Esophagus squamous epithelium (tissue), 5 donors: ENCODE data around the gene HERC4. TPM values are rescaled to one million over a fixed set of nuclear protein-coding genes. Genes with fewer than 3 reads are reported as not detected.

Experiments
- DNase-seq: peaks from one replicate; lab custom pipeline; 2025; lab: John Stamatoyannopoulos, UW
- H3K27ac ChIP-seq, 4 donors: fragments of 200-600 bp; sonication (generic); one replicate each; pipeline ENCODE4 v1.5.1; 2016 to 2019; ENCODE audit warnings: mild to moderate bottlenecking in 1 of 4
- H3K27me3 ChIP-seq, 4 donors: fragments of 200-600 bp; sonication (generic); 1 replicate in 3 of 4; 2 replicates in 1 of 4; pipeline versions ENCODE4 v1.5.1 to v1.6.0; 2017 to 2021; ENCODE audit warnings: antibody characterized with exemption in 1 of 4
- H3K36me3 ChIP-seq, 3 donors: fragments of 200-600 bp; sonication (generic); one replicate each; pipeline ENCODE4 v1.5.1; 2016 to 2019
- H3K4me1 ChIP-seq, 3 donors: fragments of 200-600 bp; sonication (generic); one replicate each; pipeline ENCODE4 v1.5.1; 2017 to 2019
- H3K4me3 ChIP-seq, 4 donors: fragments of 200-600 bp; sonication (generic); 1 replicate in 3 of 4; 2 replicates in 1 of 4; pipeline ENCODE4 v1.5.1; 2016 to 2019; ENCODE audit warnings: mild to moderate bottlenecking in 2 of 4, moderate library complexity in 1 of 4
- H3K9me3 ChIP-seq, 3 donors: fragments of 200-600 bp; sonication (generic); one replicate each; pipeline ENCODE4 v1.5.1; 2016 to 2019
- POLR2A ChIP-seq, 4 donors: fragments of 450-650 bp; IDR thresholded peaks; one replicate each; pipeline ENCODE4 v1.6.1; 2017; ENCODE audit warnings: antibody characterized with exemption in 4 of 4, mild to moderate bottlenecking in 4 of 4, moderate library complexity in 3 of 4
- WGBS, 2 donors: methylation state at CpG; one replicate each; pipeline ENCODE4 v1.1.5; 2018; 5-methylcytosine and 5-hydroxymethylcytosine counted together
- intact Hi-C: fragments of 100-400 bp; cut with DNase I; formaldehyde crosslinking; loops from one replicate; pipeline ENCODE4 v1.15.0; 2022
- total RNA-seq, 4 donors: library from RNA; depleted of rRNA; stranded (reverse); fragments of >200 nt; gene quantifications; one replicate each; pipeline ENCODE4 v1.1.0, GENCODE V29; 2016
- TF ChIP-seq, protein P1 (sequence below), 6 experiments: fragments of 450-650 bp in 4 of 6; fragments of 200-600 bp in 2 of 6; sonication (generic) in 2 of 6; IDR thresholded peaks; one replicate each; pipeline ENCODE4 v1.5.1; 2016 to 2019; ENCODE audit warnings: antibody characterized with exemption in 6 of 6, mild to moderate bottlenecking in 4 of 6, moderate library complexity in 4 of 6
- donor health status: DM: yes; HTN: yes; CAD: no.

HERC4 gene
- total RNA-seq, 4 donors from 2014 or later, result 23.6 to 47.5 (median 35.0) TPM

GRCh38 chr10:68108653-68109052, 33.6 kb upstream of the HERC4 start:
- WGBS, 2 donors, result 93 to 96% methylated on average over 11 of the region's 11 CpGs
- Histone ChIP-seq H3K36me3 (no peaks in the 10 kb centered on the region), H3K27me3 (no peaks in the 10 kb centered on the region), H3K9me3 (no peaks in the 10 kb centered on the region), H3K27ac (no peak overlapping the region), H3K4me3 (no peak overlapping the region), H3K4me1 (no peaks in the 10 kb centered on the region)
- intact Hi-C loops, result no loop called here
- no peak for DNase-seq
- TF ChIP-seq POLR2A (IDR thresholded peaks at IDR 0.05), result no peak
- TF ChIP-seq, protein P1, sequence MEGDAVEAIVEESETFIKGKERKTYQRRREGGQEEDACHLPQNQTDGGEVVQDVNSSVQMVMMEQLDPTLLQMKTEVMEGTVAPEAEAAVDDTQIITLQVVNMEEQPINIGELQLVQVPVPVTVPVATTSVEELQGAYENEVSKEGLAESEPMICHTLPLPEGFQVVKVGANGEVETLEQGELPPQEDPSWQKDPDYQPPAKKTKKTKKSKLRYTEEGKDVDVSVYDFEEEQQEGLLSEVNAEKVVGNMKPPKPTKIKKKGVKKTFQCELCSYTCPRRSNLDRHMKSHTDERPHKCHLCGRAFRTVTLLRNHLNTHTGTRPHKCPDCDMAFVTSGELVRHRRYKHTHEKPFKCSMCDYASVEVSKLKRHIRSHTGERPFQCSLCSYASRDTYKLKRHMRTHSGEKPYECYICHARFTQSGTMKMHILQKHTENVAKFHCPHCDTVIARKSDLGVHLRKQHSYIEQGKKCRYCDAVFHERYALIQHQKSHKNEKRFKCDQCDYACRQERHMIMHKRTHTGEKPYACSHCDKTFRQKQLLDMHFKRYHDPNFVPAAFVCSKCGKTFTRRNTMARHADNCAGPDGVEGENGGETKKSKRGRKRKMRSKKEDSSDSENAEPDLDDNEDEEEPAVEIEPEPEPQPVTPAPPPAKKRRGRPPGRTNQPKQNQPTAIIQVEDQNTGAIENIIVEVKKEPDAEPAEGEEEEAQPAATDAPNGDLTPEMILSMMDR (IDR thresholded peaks at IDR 0.05), result no peak

- Histone ChIP-seq H3K9me3 (no peaks in the 10 kb centered on the region), H3K27me3 (no peaks in the 10 kb centered on the region), H3K27ac (no peak overlapping the region), H3K36me3 (no peaks in the 10 kb centered on the region), H3K4me1 (no peaks in the 10 kb centered on the region), H3K4me3 (no peak overlapping the region)
- intact Hi-C loops, result no loop called here
- TF ChIP-seq, protein P1 (IDR thresholded peaks at IDR 0.05), result no peak
- TF ChIP-seq POLR2A (IDR thresholded peaks at IDR 0.05), result no peak
- no peak for DNase-seq
- WGBS, 2 donors, result 89 to 90% methylated on average over 3 of the region's 3 CpGs
These were observed 33.0 kb upstream of the HERC4 start for GRCh38 chr10:68108051-68108450.

GRCh38 chr10:68107651-68108050, 32.6 kb upstream of the HERC4 start:
- H3K4me3 ChIP-seq, result no peak overlapping the region
- DNase-seq, result no peak
- no peaks in the 10 kb centered on the region for H3K9me3 ChIP-seq
- H3K4me1 ChIP-seq, result no peaks in the 10 kb centered on the region
- H3K36me3 ChIP-seq, result no peaks in the 10 kb centered on the region
- TF ChIP-seq, protein P1 (IDR thresholded peaks at IDR 0.05), result no peak
- no peak for TF ChIP-seq POLR2A (IDR thresholded peaks at IDR 0.05)
- WGBS, 2 donors, result 87 to 100% methylated on average over 1 of the region's 1 CpG
- H3K27ac ChIP-seq, result no peak overlapping the region
- intact Hi-C loops, result no loop called here
- no peaks in the 10 kb centered on the region for H3K27me3 ChIP-seq

- no peak overlapping the region for H3K4me3 ChIP-seq
- H3K36me3 ChIP-seq, result no peaks in the 10 kb centered on the region
- TF ChIP-seq, protein P1 (IDR thresholded peaks at IDR 0.05), result no peak
- TF ChIP-seq POLR2A (IDR thresholded peaks at IDR 0.05), result no peak
- no peaks in the 10 kb centered on the region for H3K27me3 ChIP-seq
- 67 to 71% methylated on average over 3 of the region's 3 CpGs for WGBS, 2 donors
- intact Hi-C loops, result no loop called here
- H3K4me1 ChIP-seq, result no peaks in the 10 kb centered on the region
- H3K9me3 ChIP-seq, result no peaks in the 10 kb centered on the region
- no peak for DNase-seq
- H3K27ac ChIP-seq, result no peak overlapping the region
These were observed 31.6 kb upstream of the HERC4 start for GRCh38 chr10:68106656-68107055.

DNA sequence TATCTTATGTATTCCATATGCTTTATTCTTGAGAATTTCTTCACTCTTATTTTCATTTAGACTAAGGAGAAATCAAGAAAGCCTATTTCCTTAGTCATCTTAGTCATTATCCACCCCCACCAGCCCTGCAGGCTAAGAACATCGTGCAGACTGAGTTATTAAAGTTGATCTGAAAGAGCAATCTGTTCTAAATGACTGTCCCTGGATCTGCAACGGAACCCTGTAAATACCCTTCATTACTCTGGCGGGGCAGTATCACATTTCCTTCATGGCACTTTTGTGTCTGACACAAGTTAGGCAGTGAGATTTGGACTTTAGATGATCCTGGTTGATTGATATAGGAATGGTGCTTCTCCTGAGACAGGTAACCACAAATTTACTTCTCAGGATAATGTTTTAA, 30.7 kb upstream of the HERC4 start:
- Histone ChIP-seq H3K9me3 (no peaks in the 10 kb centered on the region), H3K4me3 (no peak overlapping the region), H3K36me3 (no peaks in the 10 kb centered on the region), H3K27ac (no peak overlapping the region), H3K4me1 (no peaks in the 10 kb centered on the region), H3K27me3 (no peaks in the 10 kb centered on the region)
- DNase-seq, result no peak
- intact Hi-C loops, result no loop called here
- WGBS, 2 donors, result 40 to 47% methylated on average over 3 of the region's 3 CpGs
- no peak for TF ChIP-seq POLR2A (IDR thresholded peaks at IDR 0.05)

DNA sequence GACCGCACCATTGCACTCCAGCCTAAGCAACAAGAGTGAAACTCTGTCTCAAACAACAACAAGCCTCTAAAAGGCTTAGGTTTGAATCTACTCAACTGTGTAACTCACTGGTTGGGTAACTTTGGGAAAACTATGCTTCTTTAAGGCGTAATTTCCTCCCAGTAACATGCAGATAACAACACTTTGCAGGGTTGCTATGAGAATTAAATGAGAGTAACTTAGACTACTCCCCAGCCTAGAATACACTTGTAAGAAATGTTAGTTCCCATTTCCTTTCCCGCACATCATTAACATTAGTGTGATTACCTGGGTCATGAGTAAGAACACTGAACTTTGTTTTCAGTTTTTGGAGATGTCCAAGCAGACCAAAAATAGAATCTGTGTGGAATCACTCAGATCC, 28.8 kb upstream of the HERC4 start:
- TF ChIP-seq, protein P1 (IDR thresholded peaks at IDR 0.05), result no peak
- TF ChIP-seq POLR2A (IDR thresholded peaks at IDR 0.05), result no peak
- Histone ChIP-seq H3K27me3 (no peaks in the 10 kb centered on the region), H3K27ac (no peak overlapping the region), H3K4me1 (no peaks in the 10 kb centered on the region), H3K36me3 (no peaks in the 10 kb centered on the region), H3K9me3 (no peaks in the 10 kb centered on the region), H3K4me3 (no peak overlapping the region)
- 91 to 100% methylated on average over 3 of the region's 3 CpGs for WGBS, 2 donors
- intact Hi-C loops, result no loop called here
- no peak for DNase-seq
